CD8-positive, alpha-beta memory T cell (primary cell): ENCODE data around the gene ZMYM2. TPM values are rescaled to one million over a fixed set of nuclear protein-coding genes. Genes with fewer than 3 reads are reported as not detected.

Experiments used
- CTCF ChIA-PET: fragments of 350-600 bp; sonication (Branson Sonifier 250); formaldehyde crosslinking; loops from one replicate; lab custom pipeline; 2021; ENCODE audit warnings: antibody characterized with exemption; lab: Charles Lee
- POLR2A ChIA-PET: fragments of 350-600 bp; sonication (Branson Sonifier 250); formaldehyde crosslinking; loops from one replicate; lab custom pipeline; 2021; ENCODE audit warnings: antibody characterized with exemption; lab: Charles Lee
- DNase-seq, 5 donors: peaks; one replicate each; pipeline versions ENCODE4 v3.0.0 to v3.0.0-alpha.2; 2020 to 2022; ENCODE audit warnings: mixed read lengths in 1 of 5
- H3K27ac ChIP-seq: one replicate; pipeline ENCODE4 v1.7.0; 2013; ENCODE audit warnings: low read depth, mild to moderate bottlenecking, low read length, moderate library complexity
- H3K27me3 ChIP-seq: 2 replicates; pipeline ENCODE4 v1.7.0; 2013; ENCODE audit warnings: low read length, mild to moderate bottlenecking; ENCODE audit not compliant: insufficient read depth, poor library complexity, severe bottlenecking
- H3K36me3 ChIP-seq: 2 replicates; pipeline ENCODE4 v1.7.0; 2013; ENCODE audit warnings: mild to moderate bottlenecking, low read length, moderate library complexity; ENCODE audit not compliant: insufficient read depth
- H3K4me1 ChIP-seq: 2 replicates; pipeline ENCODE4 v1.7.0; 2013; ENCODE audit warnings: mild to moderate bottlenecking, low read length, moderate library complexity; ENCODE audit not compliant: insufficient read depth
- H3K4me3 ChIP-seq: 2 replicates; pipeline ENCODE4 v1.7.0; 2013; ENCODE audit warnings: mild to moderate bottlenecking, low read length
- H3K9me3 ChIP-seq: 2 replicates; pipeline ENCODE4 v1.7.0; 2013; ENCODE audit warnings: mild to moderate bottlenecking, low read length
- H3K27ac Mint-ChIP-seq, 8 donors: one replicate each; pipeline ENCODE4 v1.8.0; 2020 to 2021; ENCODE audit warnings: mixed read lengths in 8 of 8, mild to moderate bottlenecking in 6 of 8, inconsistent platforms in 3 of 8, moderate library complexity in 3 of 8
- H3K27me3 Mint-ChIP-seq, 2 donors: one replicate each; pipeline ENCODE4 v1.8.0; 2020 to 2021; ENCODE audit warnings: mixed read lengths in 2 of 2, mild to moderate bottlenecking in 1 of 2, moderate library complexity in 1 of 2
- H3K36me3 Mint-ChIP-seq, 3 donors: one replicate each; pipeline ENCODE4 v1.8.0; 2020 to 2021; ENCODE audit warnings: mixed read lengths in 3 of 3, inconsistent platforms in 1 of 3, mild to moderate bottlenecking in 1 of 3
- H3K4me1 Mint-ChIP-seq, 3 donors: one replicate each; pipeline ENCODE4 v1.8.0; 2020 to 2021; ENCODE audit warnings: mixed read lengths in 3 of 3, inconsistent platforms in 1 of 3, mild to moderate bottlenecking in 1 of 3
- H3K4me3 Mint-ChIP-seq, 7 donors: one replicate each; pipeline ENCODE4 v1.8.0; 2020 to 2021; ENCODE audit warnings: mixed read lengths in 7 of 7, mild to moderate bottlenecking in 6 of 7, moderate library complexity in 4 of 7, inconsistent platforms in 2 of 7
- H3K9me3 Mint-ChIP-seq, 5 donors: one replicate each; pipeline ENCODE4 v1.8.0; 2020 to 2022; ENCODE audit warnings: mixed read lengths in 5 of 5, mild to moderate bottlenecking in 3 of 5, moderate library complexity in 2 of 5, inconsistent platforms in 1 of 5
- polyA plus RNA-seq: library from polyadenylated mRNA; unstranded; fragments of 300-500 nt; fragmentation: Illumina TruSeq; gene quantifications from one replicate; pipeline ENCODE4 v1.2.3, GENCODE V29; 2021
- total RNA-seq, 2 experiments: library from RNA; stranded (reverse); gene quantifications; one replicate each; pipeline ENCODE4 v1.2.3, GENCODE V29; 2021

The ZMYM2 gene
- total and polyA plus RNA-seq, 3 experiments from 2014 or later, result 13.2 to 42.1 (median 41.4) TPM

GRCh38 chr13:20118268-20119140 is 160.0 kb downstream of the ZMYM2 start:
- H3K4me1 Mint-ChIP-seq, result peaks cover 20 to 22% (median 22%) of the 10 kb centered on the region in 3 donors
- H3K9me3 Mint-ChIP-seq, result no peaks in the 10 kb centered on the region
- peaks cover 0 to 3% of the 10 kb centered on the region in 2 donors for H3K27me3 Mint-ChIP-seq
- ChIA-PET POLR2A (interaction anchor here (1.2 to 1.7 kb wide), 2 partner anchors 9 to 42 kb away, joined by 4 to 6 read pairs; no protein-coding TSS in a partner anchor), CTCF (interaction anchor here (0.8 to 4.1 kb wide), 4 partner anchors 9 to 336 kb away, joined by 3 to 32 read pairs (median 3); partner anchors contain the start of gene PSPC1)
- H3K4me3 Mint-ChIP-seq, result peak overlapping the region; percentile 85 to 92 (median 89)
- H3K4me1 ChIP-seq, result peaks cover 9% of the 10 kb centered on the region
- H3K4me3 ChIP-seq, result peak overlapping the region; percentile 60
- no peaks in the 10 kb centered on the region for H3K36me3 ChIP-seq
- H3K36me3 Mint-ChIP-seq, result peaks cover 0 to 1% (median 0%) of the 10 kb centered on the region in 3 donors
- H3K27ac Mint-ChIP-seq, result peak overlapping the region in 6 of 8 donors; percentile 20 to 97 (median 86)
- no peak overlapping the region for H3K27ac ChIP-seq
- peak in 4 of 5 donors; percentile 11 to 55 (median 28) for DNase-seq
- H3K9me3 ChIP-seq, result no peaks in the 10 kb centered on the region
- H3K27me3 ChIP-seq, result no peaks in the 10 kb centered on the region

- Histone ChIP-seq H3K4me1 (peaks cover 9% of the 10 kb centered on the region), H3K27me3 (no peaks in the 10 kb centered on the region), H3K27ac (peak overlapping the region; percentile 26), H3K36me3 (no peaks in the 10 kb centered on the region), H3K9me3 (no peaks in the 10 kb centered on the region), H3K4me3 (peak overlapping the region; percentile 32)
- peak overlapping the region; percentile 84 to 92 (median 88) for H3K4me3 Mint-ChIP-seq
- H3K4me1 Mint-ChIP-seq, result peaks cover 20 to 22% (median 22%) of the 10 kb centered on the region in 3 donors
- peaks cover 6 to 10% of the 10 kb centered on the region in 2 donors for H3K27me3 Mint-ChIP-seq
- peak overlapping the region; percentile 4 to 97 (median 84) for H3K27ac Mint-ChIP-seq
- POLR2A ChIA-PET, result interaction anchor here (1.2 to 1.7 kb wide), 2 partner anchors 8 to 40 kb away, joined by 4 to 6 read pairs; no protein-coding TSS in a partner anchor
- DNase-seq, result no peak
- H3K9me3 Mint-ChIP-seq, result no peaks in the 10 kb centered on the region
- CTCF ChIA-PET, result interaction anchor here (0.9 to 1.4 kb wide), 2 partner anchors 9 to 78 kb away, joined by 3 read pairs; no protein-coding TSS in a partner anchor
- H3K36me3 Mint-ChIP-seq, result peaks cover 0 to 1% (median 0%) of the 10 kb centered on the region in 3 donors
These were observed 161.4 kb downstream of the ZMYM2 start for GRCh38 chr13:20119960-20120359.

GRCh38 chr13:20121159-20121525 is 162.6 kb downstream of the ZMYM2 start:
- H3K9me3 ChIP-seq, result no peaks in the 10 kb centered on the region
- peak overlapping the region; percentile 38 for H3K27ac ChIP-seq
- DNase-seq, result no peak
- Mint-ChIP-seq H3K27me3 (peaks cover 8 to 19% of the 10 kb centered on the region in 2 donors), H3K36me3 (peaks cover 0 to 1% (median 0%) of the 10 kb centered on the region in 3 donors), H3K4me3 (peak overlapping the region; percentile 84 to 92 (median 88)), H3K27ac (peak overlapping the region in 7 of 8 donors; percentile 21 to 97 (median 86)), H3K9me3 (no peaks in the 10 kb centered on the region), H3K4me1 (peaks cover 20 to 22% (median 22%) of the 10 kb centered on the region in 3 donors)
- H3K4me1 ChIP-seq, result peaks cover 9% of the 10 kb centered on the region
- CTCF ChIA-PET, result no interaction called here
- POLR2A ChIA-PET, result interaction anchor here (0.6 kb wide), 1 partner anchor 30 kb away, joined by 3 read pairs; no protein-coding TSS in a partner anchor
- no peaks in the 10 kb centered on the region for H3K27me3 ChIP-seq
- peak overlapping the region; percentile 32 for H3K4me3 ChIP-seq
- no peaks in the 10 kb centered on the region for H3K36me3 ChIP-seq

- Histone ChIP-seq H3K27me3 (peaks cover 8% of the 10 kb centered on the region), H3K9me3 (no peaks in the 10 kb centered on the region), H3K4me3 (no peak overlapping the region), H3K36me3 (no peaks in the 10 kb centered on the region), H3K4me1 (peaks cover 17% of the 10 kb centered on the region), H3K27ac (no peak overlapping the region)
- H3K27me3 Mint-ChIP-seq, result peaks cover 8 to 19% of the 10 kb centered on the region in 2 donors
- H3K4me1 Mint-ChIP-seq, result peaks cover 20 to 24% (median 24%) of the 10 kb centered on the region in 3 donors
- ChIA-PET POLR2A (no interaction called here), CTCF (no interaction called here)
- no peak for DNase-seq
- no peaks in the 10 kb centered on the region for H3K9me3 Mint-ChIP-seq
- H3K4me3 Mint-ChIP-seq, result peak overlapping the region in 1 of 7 donors; percentile 13
- peak overlapping the region in 1 of 8 donors; percentile 89 for H3K27ac Mint-ChIP-seq
- peaks cover 0 to 1% (median 0%) of the 10 kb centered on the region in 3 donors for H3K36me3 Mint-ChIP-seq
These were observed 165.8 kb downstream of the ZMYM2 start for GRCh38 chr13:20124303-20124702.

- Mint-ChIP-seq H3K36me3 (peaks cover 0 to 1% (median 0%) of the 10 kb centered on the region in 3 donors), H3K9me3 (no peaks in the 10 kb centered on the region), H3K27ac (peak overlapping the region in 1 of 8 donors; percentile 44), H3K4me3 (peak overlapping the region in 1 of 7 donors; percentile 29), H3K27me3 (peaks cover 8 to 19% of the 10 kb centered on the region in 2 donors), H3K4me1 (peaks cover 11 to 15% (median 14%) of the 10 kb centered on the region in 3 donors)
- Histone ChIP-seq H3K4me1 (peaks cover 10% of the 10 kb centered on the region), H3K4me3 (no peak overlapping the region), H3K36me3 (no peaks in the 10 kb centered on the region), H3K27me3 (peaks cover 15% of the 10 kb centered on the region), H3K27ac (no peak overlapping the region), H3K9me3 (no peaks in the 10 kb centered on the region)
- POLR2A ChIA-PET, result no interaction called here
- DNase-seq, result no peak
- CTCF ChIA-PET, result no interaction called here
These were observed 166.7 kb downstream of the ZMYM2 start for GRCh38 chr13:20125129-20125782.

- H3K27ac ChIP-seq, result no peak overlapping the region
- Mint-ChIP-seq H3K27ac (no peak overlapping the region), H3K4me3 (peak overlapping the region in 2 of 7 donors; percentile 20 to 29), H3K36me3 (no peaks in the 10 kb centered on the region), H3K9me3 (no peaks in the 10 kb centered on the region), H3K4me1 (peaks cover 7 to 11% (median 10%) of the 10 kb centered on the region in 3 donors), H3K27me3 (peaks cover 8 to 19% of the 10 kb centered on the region in 2 donors)
- no peak overlapping the region for H3K4me3 ChIP-seq
- H3K4me1 ChIP-seq, result peaks cover 8% of the 10 kb centered on the region
- ChIA-PET CTCF (no interaction called here), POLR2A (no interaction called here)
- peaks cover 15% of the 10 kb centered on the region for H3K27me3 ChIP-seq
- H3K36me3 ChIP-seq, result no peaks in the 10 kb centered on the region
- no peak for DNase-seq
- no peaks in the 10 kb centered on the region for H3K9me3 ChIP-seq
These were observed 167.2 kb downstream of the ZMYM2 start for GRCh38 chr13:20125783-20126165.

- Mint-ChIP-seq H3K36me3 (no peaks in the 10 kb centered on the region), H3K27me3 (peaks cover 5 to 19% of the 10 kb centered on the region in 2 donors), H3K27ac (no peak overlapping the region), H3K4me1 (peaks cover 4 to 6% (median 6%) of the 10 kb centered on the region in 3 donors), H3K4me3 (peak overlapping the region in 6 of 7 donors; percentile 25 to 77 (median 37)), H3K9me3 (no peaks in the 10 kb centered on the region)
- Histone ChIP-seq H3K9me3 (no peaks in the 10 kb centered on the region), H3K27ac (no peak overlapping the region), H3K36me3 (no peaks in the 10 kb centered on the region), H3K27me3 (peaks cover 15% of the 10 kb centered on the region), H3K4me3 (no peak overlapping the region), H3K4me1 (peaks cover 8% of the 10 kb centered on the region)
- DNase-seq, result no peak
- ChIA-PET POLR2A (interaction anchor here (1.6 kb wide), 1 partner anchor 8 kb away, joined by 6 read pairs; no protein-coding TSS in a partner anchor), CTCF (interaction anchor here (0.8 to 3.6 kb wide), 9 partner anchors 9 to 167 kb away, joined by 3 to 32 read pairs (median 3); partner anchors contain the start of gene GJA3)
These were observed 168.2 kb downstream of the ZMYM2 start for GRCh38 chr13:20126541-20127261.
